NCI-H69 (cell line): ENCODE data around the gene ANOS1.
A peak's percentile ranks its signal among the peaks of the same experiment; 100 is the strongest.

Source experiments
- DNase-seq: peaks from one replicate; lab custom pipeline; 2025; lab: John Stamatoyannopoulos, UW

ANOS1 gene

DNA sequence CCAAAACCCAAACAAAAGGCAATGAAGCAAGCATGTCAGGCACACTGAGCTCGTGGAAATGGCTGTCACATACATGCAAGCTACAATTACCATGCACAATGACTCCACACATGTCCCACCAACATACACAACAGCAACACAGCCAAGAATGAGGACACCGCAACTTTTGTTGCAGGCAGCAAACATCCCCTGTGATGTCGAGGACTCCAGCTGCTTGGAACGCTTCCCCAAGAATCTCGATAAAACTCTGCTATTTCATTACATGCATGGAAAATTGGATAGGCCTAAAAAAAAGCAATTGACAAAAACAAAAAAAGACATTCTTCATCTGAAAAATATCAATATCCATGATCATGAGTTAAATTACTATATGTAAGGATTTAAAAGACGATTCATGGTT lies 11.8 kb downstream of the ANOS1 start:
- no peak for DNase-seq

- DNase-seq, result no peak
Observed at GRCh38 chrX:8717354-8717753, 14.6 kb downstream of the ANOS1 start.

GRCh38 chrX:8714164-8714563 lies 17.8 kb downstream of the ANOS1 start:
- peak; percentile 69 for DNase-seq

DNA sequence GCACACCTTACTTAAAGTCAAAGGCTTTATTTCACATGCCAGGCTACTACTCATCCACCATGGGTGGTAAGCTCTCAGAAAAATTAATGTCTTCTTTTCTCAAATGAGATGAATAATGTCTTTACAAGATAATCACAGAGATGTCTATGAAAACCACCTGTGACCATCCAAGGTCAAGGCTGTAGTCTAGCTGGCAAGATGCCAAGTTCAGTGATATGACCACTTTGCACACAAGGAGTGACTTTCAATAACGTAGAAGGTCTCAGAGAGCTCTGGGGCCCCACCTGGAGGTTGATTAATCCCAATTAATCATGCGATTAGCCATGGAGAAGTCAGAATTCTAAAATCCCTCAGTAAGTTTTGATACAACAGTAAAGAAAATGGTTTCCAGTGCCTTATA lies 20.5 kb downstream of the ANOS1 start:
- DNase-seq, result peak; percentile 60

DNA sequence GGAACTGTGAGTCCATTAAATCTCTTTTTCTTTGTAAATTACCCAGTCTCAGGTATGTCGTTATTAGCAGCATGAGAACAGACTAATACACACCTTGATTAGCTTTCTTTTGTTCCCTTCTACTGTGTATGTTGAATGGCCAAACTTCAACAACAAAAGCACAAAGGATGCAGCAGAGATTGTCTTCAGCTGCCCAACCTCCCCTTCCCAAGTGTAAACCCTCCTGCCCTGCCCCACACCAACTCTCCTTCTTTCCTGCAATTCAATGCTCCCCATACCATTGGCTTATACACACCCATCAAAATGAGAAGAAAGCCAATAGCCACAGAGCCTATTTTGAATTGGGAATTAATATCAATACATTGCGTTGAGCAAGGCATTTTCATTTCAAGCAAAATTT lies 27.8 kb downstream of the ANOS1 start:
- no peak for DNase-seq

DNA sequence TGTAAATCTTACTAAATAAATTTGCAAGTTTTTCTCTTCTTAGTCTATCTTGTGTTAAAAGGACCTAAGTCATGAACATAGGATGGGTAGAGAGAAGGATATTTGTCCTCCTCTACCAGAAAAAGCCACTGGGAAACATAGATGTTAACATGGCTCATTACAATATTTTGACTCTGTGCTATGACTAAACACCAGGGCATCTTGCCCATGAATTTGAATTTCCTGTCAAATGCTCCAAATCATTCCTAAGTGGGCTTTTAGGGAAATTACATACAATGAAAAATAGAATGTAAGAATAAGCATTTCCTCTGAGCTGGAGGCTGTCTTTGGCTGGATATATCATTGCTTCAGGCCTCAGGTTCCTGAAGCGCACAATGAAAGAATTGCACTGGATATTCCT lies 39.1 kb downstream of the ANOS1 start:
- DNase-seq, result no peak

GRCh38 chrX:8689473-8689872 lies 42.5 kb downstream of the ANOS1 start:
- DNase-seq, result no peak

DNA sequence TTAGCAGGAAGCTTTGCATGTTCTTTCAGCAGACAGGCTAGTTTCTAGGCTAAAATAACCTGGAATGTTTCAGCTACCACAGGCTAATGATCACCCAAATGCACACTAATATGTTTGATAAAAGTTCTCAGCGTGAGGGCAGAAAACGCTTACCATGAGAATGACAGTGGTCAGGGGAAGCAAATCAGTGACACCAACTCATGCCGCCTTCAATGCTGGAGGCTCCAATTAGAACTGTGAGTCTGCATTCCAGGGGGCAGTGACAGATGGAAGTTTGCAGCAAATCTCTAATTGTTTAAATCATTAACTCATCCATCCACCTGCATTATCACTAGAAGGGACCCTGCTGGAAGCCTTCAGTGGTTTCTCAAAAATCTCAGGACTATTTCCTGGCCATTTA lies 43.2 kb downstream of the ANOS1 start:
- peak; percentile 33 for DNase-seq

GRCh38 chrX:8684201-8684965 lies 47.6 kb downstream of the ANOS1 start:
- no peak for DNase-seq

- DNase-seq, result no peak
Observed at GRCh38 chrX:8683687-8684086, 48.2 kb downstream of the ANOS1 start.

DNA sequence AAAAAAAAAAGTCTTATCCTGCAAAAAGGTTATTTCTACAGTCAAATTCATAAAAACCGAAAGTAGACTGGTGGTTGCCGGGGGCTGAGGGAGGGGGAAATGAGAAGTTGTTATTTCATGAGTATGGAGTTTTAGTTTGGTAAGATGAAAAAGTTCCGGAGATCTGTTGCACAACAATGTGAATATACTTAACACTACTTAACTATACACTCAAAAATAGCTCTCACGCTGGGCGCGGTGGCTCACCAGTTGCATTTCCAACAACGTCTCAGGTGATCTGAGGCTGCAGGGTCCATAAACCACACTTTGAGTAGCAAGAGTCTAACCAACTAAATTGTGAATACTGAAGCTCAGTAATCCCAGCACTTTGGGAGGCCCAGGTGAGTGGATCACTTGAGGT lies 52.4 kb downstream of the ANOS1 start:
- DNase-seq, result peak; percentile 3

- no peak for DNase-seq
Observed at GRCh38 chrX:8675006-8675630, 56.8 kb downstream of the ANOS1 start.

DNA sequence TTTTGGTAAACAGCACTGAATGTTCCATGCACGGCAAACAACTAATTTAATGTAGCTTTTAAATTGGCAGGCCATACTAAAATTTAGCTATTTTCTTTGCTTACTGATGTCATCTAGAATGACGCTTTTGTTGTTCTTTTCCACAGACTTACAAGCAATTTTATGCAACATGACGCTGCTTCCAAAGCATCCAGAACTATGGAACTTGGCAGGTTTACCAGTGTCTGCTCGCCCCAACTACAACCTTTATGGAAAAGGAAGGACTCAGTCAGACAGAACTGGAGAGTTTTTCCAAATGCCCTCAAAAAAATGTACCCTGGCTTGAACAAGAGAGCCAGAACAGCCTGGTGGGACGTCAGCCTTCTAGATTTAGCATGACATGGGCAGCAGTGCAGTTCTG lies 58.7 kb downstream of the ANOS1 start:
- no peak for DNase-seq

GRCh38 chrX:8672176-8672575 lies 59.8 kb downstream of the ANOS1 start:
- peak; percentile 6 for DNase-seq

DNA sequence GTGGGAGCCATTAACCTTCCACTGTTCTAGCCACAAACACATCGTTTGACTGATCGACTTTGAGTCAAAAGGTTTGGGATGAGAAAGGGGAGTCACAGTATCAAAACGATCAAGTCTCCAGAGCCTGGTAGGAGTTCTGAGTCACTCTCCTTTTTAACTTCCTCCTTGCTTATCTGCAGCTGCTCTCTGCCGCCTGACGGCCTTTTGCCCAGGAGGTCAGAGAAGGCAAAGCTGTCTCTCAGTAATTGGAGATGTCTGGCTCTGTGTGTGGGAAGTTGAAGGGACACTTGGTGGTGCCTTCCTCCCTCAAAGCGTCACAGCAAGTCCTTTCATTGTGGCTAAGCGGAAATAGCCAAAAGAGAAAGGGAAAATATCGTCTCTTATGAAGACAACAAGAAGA lies 63.1 kb downstream of the ANOS1 start:
- DNase-seq, result no peak

GRCh38 chrX:8663325-8663724 lies 68.6 kb downstream of the ANOS1 start:
- no peak for DNase-seq

- DNase-seq, result no peak
Observed at GRCh38 chrX:8657883-8658282, 74.1 kb downstream of the ANOS1 start.

- DNase-seq, result no peak
Observed at GRCh38 chrX:8653956-8654355, 78.0 kb downstream of the ANOS1 start.

GRCh38 chrX:8649969-8650368 lies 82.0 kb downstream of the ANOS1 start:
- no peak for DNase-seq

GRCh38 chrX:8647176-8647575 lies 84.8 kb downstream of the ANOS1 start:
- no peak for DNase-seq

DNA sequence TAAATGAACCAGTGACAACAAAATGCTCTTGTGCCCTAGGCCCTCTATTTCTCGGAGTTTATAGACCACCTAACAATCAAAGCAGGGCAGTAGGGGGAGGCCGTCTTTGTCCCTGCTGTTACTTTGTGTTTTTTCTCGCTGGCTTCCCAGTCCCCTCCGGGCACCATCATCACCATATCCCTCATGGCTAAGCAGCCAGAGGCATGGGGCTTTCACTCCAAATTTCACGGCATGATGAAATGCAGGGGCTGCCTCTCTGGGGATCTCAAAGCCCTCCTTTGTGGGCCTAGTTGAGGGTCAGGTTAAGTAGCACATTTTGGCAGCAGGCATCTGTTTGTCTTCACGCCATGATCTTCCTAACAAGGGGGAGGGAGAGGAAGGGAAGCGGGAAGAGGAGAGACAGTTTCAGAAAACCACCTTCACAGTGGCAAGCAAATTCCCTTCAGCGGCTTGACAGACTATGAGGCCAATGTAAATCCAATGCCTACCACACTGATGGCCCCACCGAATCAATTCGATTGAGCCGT lies 91.9 kb downstream of the ANOS1 start:
- peak; percentile 71 for DNase-seq

DNA sequence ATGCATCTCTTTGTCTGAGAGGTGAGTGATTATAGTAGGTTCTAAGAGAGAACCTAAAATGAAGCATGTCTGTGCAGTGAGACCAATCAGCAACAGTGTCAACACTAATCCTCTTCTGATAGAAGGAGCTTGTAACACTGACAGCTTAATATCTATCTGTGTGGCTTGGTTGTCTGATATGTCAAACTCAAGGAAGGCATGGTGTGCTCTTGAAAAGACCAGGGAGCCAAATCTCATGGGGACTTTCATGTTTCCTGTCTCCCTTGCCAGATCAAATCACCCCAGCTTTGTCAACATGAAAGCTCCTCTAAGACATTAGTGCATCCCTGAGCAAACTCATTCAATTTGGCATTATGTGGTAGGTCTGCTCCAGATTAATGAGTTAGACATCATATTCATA lies 95.4 kb downstream of the ANOS1 start:
- peak; percentile 1 for DNase-seq

GRCh38 chrX:8635812-8636211 lies 96.1 kb downstream of the ANOS1 start:
- peak; percentile 3 for DNase-seq

GRCh38 chrX:8632924-8633323 lies 99.0 kb downstream of the ANOS1 start:
- peak; percentile 26 for DNase-seq
